GM23338 (cell line): ENCODE measurements around the gene GAREM1. TPM values are rescaled to one million over a fixed set of nuclear protein-coding genes. Genes with fewer than 3 reads are reported as not detected.

Experiments used
- ATAC-seq: fragments of 200-7000 bp; cut with Tn5 transposase; 3 replicates; pipeline ENCODE4 v1.9.1; 2020
- DNase-seq: peaks from one replicate; pipeline ENCODE4 v3.0.0-alpha.2; 2015; ENCODE audit warnings: low spot score
- H2AFZ ChIP-seq: fragments of 200-600 bp; sonication (generic); 2 replicates; pipeline ENCODE4 v1.8.0; 2016; ENCODE audit warnings: antibody characterized with exemption, mild to moderate bottlenecking, moderate library complexity
- H3F3A ChIP-seq: fragments of 200-600 bp; sonication (generic); replicated peaks from 2 replicates; pipeline ENCODE4 v1.8.0; 2017; ENCODE audit warnings: antibody characterized with exemption, mixed run types, low read depth
- H3K27ac ChIP-seq: fragments of 200-600 bp; sonication (generic); 2 replicates; pipeline ENCODE4 v1.6.1; 2016; ENCODE audit warnings: low read depth
- H3K27me3 ChIP-seq: fragments of 200-600 bp; sonication (generic); 2 replicates; pipeline ENCODE4 v1.8.0; 2016; ENCODE audit warnings: mild to moderate bottlenecking, mixed run types, moderate library complexity; ENCODE audit not compliant: insufficient read depth
- H3K36me3 ChIP-seq: fragments of 200-600 bp; sonication (generic); 2 replicates; pipeline ENCODE4 v1.8.0; 2016; ENCODE audit warnings: mild to moderate bottlenecking; ENCODE audit not compliant: insufficient read depth
- H3K4me1 ChIP-seq: fragments of 200-600 bp; sonication (generic); 2 replicates; pipeline ENCODE4 v1.8.0; 2016; ENCODE audit warnings: mild to moderate bottlenecking, moderate library complexity; ENCODE audit not compliant: insufficient read depth
- H3K4me2 ChIP-seq: fragments of 200-600 bp; sonication (generic); 2 replicates; pipeline ENCODE4 v1.7.1; 2017; ENCODE audit warnings: mixed run types
- H3K4me3 ChIP-seq: fragments of 200-600 bp; sonication (generic); 2 replicates; pipeline ENCODE4 v1.6.1; 2016; ENCODE audit warnings: mixed run types
- H3K79me2 ChIP-seq: fragments of 200-600 bp; sonication (generic); replicated peaks from 2 replicates; pipeline ENCODE4 v1.8.0; 2017; ENCODE audit warnings: mild to moderate bottlenecking; ENCODE audit not compliant: insufficient read depth
- H3K9me2 ChIP-seq: fragments of 200-600 bp; sonication (generic); 2 replicates; pipeline ENCODE4 v1.8.0; 2017; ENCODE audit not compliant: insufficient read depth
- H4K20me1 ChIP-seq: fragments of 200-600 bp; sonication (generic); replicated peaks from 2 replicates; pipeline ENCODE4 v1.8.0; 2017; ENCODE audit warnings: mild to moderate bottlenecking; ENCODE audit not compliant: insufficient read depth
- H3K27ac Mint-ChIP-seq: 2 replicates; pipeline ENCODE4 v1.8.0; 2020; ENCODE audit warnings: inconsistent platforms, mild to moderate bottlenecking, moderate library complexity, mixed read lengths
- H3K27me3 Mint-ChIP-seq: 3 replicates; pipeline ENCODE4 v1.8.0; 2022; ENCODE audit warnings: low read depth, mild to moderate bottlenecking, moderate library complexity, mixed read lengths, inconsistent platforms; ENCODE audit not compliant: insufficient read depth, poor library complexity
- H3K36me3 Mint-ChIP-seq: 3 replicates; pipeline ENCODE4 v1.8.0; 2021; ENCODE audit warnings: low read depth, mild to moderate bottlenecking, inconsistent platforms, moderate library complexity, mixed read lengths
- H3K4me1 Mint-ChIP-seq: 3 replicates; pipeline ENCODE4 v1.8.0; 2020; ENCODE audit warnings: mild to moderate bottlenecking, inconsistent platforms, mixed read lengths
- H3K4me3 Mint-ChIP-seq: 3 replicates; pipeline ENCODE4 v1.8.0; 2021; ENCODE audit warnings: moderate library complexity, mild to moderate bottlenecking, inconsistent platforms, mixed read lengths
- H3K9me3 Mint-ChIP-seq: 3 replicates; pipeline ENCODE4 v1.8.0; 2020; ENCODE audit warnings: moderate library complexity, mild to moderate bottlenecking, inconsistent platforms, mixed read lengths
- CREB1 ChIP-seq: fragments of 250-450 bp; sonication (Bioruptor Pico); IDR thresholded peaks from 2 replicates; pipeline ENCODE4 v1.5.0; 2020; ENCODE audit warnings: low read depth, mild to moderate bottlenecking, moderate library complexity
- EZH2 ChIP-seq: fragments of 200-600 bp; sonication (generic); IDR thresholded peaks from one replicate; pipeline ENCODE4 v1.8.0; 2017; ENCODE audit warnings: antibody characterized with exemption, mild to moderate bottlenecking, low read depth; ENCODE audit not compliant: unreplicated experiment
- EZH2phosphoT487 ChIP-seq: fragments of 200-600 bp; sonication (generic); IDR thresholded peaks from one replicate; pipeline ENCODE4 v1.8.1; 2018; ENCODE audit warnings: antibody characterized with exemption; ENCODE audit not compliant: unreplicated experiment
- JUNB ChIP-seq: IDR thresholded peaks from one replicate; pipeline ENCODE4 v1.6.1; 2016; ENCODE audit warnings: antibody characterized with exemption; ENCODE audit not compliant: unreplicated experiment
- NANOG ChIP-seq: IDR thresholded peaks from 2 replicates; pipeline ENCODE4 v1.6.1; 2016; ENCODE audit warnings: antibody characterized with exemption, borderline replicate concordance
- POLR2AphosphoS5 ChIP-seq: IDR thresholded peaks from 2 replicates; pipeline ENCODE4 v1.6.1; 2016; ENCODE audit warnings: antibody characterized with exemption, low read depth
- STAT1 ChIP-seq: IDR thresholded peaks from one replicate; pipeline ENCODE4 v1.6.1; 2016; ENCODE audit warnings: antibody characterized with exemption; ENCODE audit not compliant: unreplicated experiment
- ZNF114 ChIP-seq: fragments of 250-450 bp; sonication (Bioruptor Pico); IDR thresholded peaks from 2 replicates; pipeline ENCODE4 v1.5.0; 2020; ENCODE audit warnings: mild to moderate bottlenecking, moderate library complexity
- ZNF331 ChIP-seq: fragments of 250-450 bp; sonication (Bioruptor Pico); IDR thresholded peaks from 2 replicates; pipeline ENCODE4 v1.5.0; 2020; ENCODE audit warnings: low read depth, mild to moderate bottlenecking, moderate library complexity
- polyA plus RNA-seq: library from polyadenylated mRNA; unstranded; fragments of >200 nt; fragmentation: Nextera tagmentation; extraction: Ambion mirVana; gene quantifications from 2 replicates; pipeline ENCODE4 v1.2.1, GENCODE V29; 2016
- total RNA-seq: library from RNA; depleted of rRNA; stranded (reverse); fragments of >200 nt; shearing (Covaris generic); gene quantifications from 2 replicates; pipeline ENCODE4 v1.2.3, GENCODE V29; 2014
- TF ChIP-seq, protein P1 (sequence below): IDR thresholded peaks from 2 replicates; pipeline ENCODE4 v1.6.1; 2016; ENCODE audit warnings: antibody characterized with exemption
- TF ChIP-seq, protein P2 (sequence below): IDR thresholded peaks from one replicate; pipeline ENCODE4 v1.6.1; 2018; ENCODE audit warnings: antibody characterized with exemption; ENCODE audit not compliant: unreplicated experiment
- TF ChIP-seq, protein P3 (sequence below), 2 experiments: fragments of 200-600 bp in 1 of 2; sonication (generic) in 1 of 2; conservative IDR thresholded peaks; 2 replicates each; pipeline versions ENCODE4 v1.5.1 to v1.6.1; 2016 to 2017; ENCODE audit warnings: antibody characterized with exemption in 2 of 2, low read depth in 2 of 2, mild to moderate bottlenecking in 2 of 2, moderate library complexity in 1 of 2
- TF ChIP-seq, protein P4 (sequence below): fragments of 250-450 bp; sonication (Bioruptor Pico); IDR thresholded peaks from 2 replicates; pipeline ENCODE4 v1.5.0; 2020; ENCODE audit warnings: mild to moderate bottlenecking, moderate library complexity

The GAREM1 gene
- total and polyA plus RNA-seq, 2 experiments from 2014 or later = 2.7 to 6.0 TPM

DNA sequence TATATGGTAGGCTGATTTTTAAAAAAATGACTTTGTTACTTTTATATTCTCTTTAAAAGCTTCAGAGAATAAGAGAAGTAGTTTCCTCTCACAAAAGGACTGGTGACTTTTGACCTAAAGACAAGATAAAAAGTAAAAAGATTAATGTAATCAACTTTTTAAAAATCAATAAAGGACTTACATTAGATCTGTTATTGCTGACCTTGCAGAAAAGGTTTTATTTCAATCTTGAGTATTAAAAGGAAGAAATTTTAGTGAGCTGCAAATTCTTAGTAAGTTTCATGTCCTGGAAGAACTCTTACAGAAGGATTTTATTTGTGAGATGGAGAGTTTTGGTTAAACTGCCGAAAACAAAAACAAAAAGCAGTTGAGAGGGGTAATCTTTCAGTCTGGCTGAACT, 2.2 kb upstream of the GAREM1 start:
- H3K4me1 Mint-ChIP-seq = peaks cover 19% of the 10 kb centered on the region
- Histone ChIP-seq H3F3A (peaks cover 4% of the 10 kb centered on the region; the same call in 1 of the 2 replicates), H4K20me1 (peaks cover 10% of the 10 kb centered on the region; the same call in 1 of the 2 replicates), H3K4me3 (no peak overlapping the region), H3K27ac (no peak overlapping the region), H3K36me3 (no peaks in the 10 kb centered on the region), H3K27me3 (peaks cover 37% of the 10 kb centered on the region), H3K9me2 (no peaks in the 10 kb centered on the region), H3K79me2 (peaks cover 13% of the 10 kb centered on the region), H3K4me1 (peaks cover 20% of the 10 kb centered on the region), H2AFZ (no peak overlapping the region), H3K4me2 (no peak overlapping the region)
- no peak overlapping the region for H3K4me3 Mint-ChIP-seq
- DNase-seq (no peak), ATAC-seq (no peak)
- H3K27me3 Mint-ChIP-seq = peaks cover 17% of the 10 kb centered on the region
- H3K36me3 Mint-ChIP-seq = no peaks in the 10 kb centered on the region; the same call in 2 of the 3 replicates
- no peak overlapping the region for H3K27ac Mint-ChIP-seq
- H3K9me3 Mint-ChIP-seq = no peaks in the 10 kb centered on the region
- no peak for TF ChIP-seq ZNF114 (CRISPR knock-in tag)
- TF ChIP-seq CREB1 = no peak
- no peak for TF ChIP-seq ZNF331 (CRISPR knock-in tag)
- TF ChIP-seq STAT1 = no peak
- TF ChIP-seq JUNB = no peak
- TF ChIP-seq, protein P1, sequence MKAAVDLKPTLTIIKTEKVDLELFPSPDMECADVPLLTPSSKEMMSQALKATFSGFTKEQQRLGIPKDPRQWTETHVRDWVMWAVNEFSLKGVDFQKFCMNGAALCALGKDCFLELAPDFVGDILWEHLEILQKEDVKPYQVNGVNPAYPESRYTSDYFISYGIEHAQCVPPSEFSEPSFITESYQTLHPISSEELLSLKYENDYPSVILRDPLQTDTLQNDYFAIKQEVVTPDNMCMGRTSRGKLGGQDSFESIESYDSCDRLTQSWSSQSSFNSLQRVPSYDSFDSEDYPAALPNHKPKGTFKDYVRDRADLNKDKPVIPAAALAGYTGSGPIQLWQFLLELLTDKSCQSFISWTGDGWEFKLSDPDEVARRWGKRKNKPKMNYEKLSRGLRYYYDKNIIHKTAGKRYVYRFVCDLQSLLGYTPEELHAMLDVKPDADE = no peak
- TF ChIP-seq, protein P2, sequence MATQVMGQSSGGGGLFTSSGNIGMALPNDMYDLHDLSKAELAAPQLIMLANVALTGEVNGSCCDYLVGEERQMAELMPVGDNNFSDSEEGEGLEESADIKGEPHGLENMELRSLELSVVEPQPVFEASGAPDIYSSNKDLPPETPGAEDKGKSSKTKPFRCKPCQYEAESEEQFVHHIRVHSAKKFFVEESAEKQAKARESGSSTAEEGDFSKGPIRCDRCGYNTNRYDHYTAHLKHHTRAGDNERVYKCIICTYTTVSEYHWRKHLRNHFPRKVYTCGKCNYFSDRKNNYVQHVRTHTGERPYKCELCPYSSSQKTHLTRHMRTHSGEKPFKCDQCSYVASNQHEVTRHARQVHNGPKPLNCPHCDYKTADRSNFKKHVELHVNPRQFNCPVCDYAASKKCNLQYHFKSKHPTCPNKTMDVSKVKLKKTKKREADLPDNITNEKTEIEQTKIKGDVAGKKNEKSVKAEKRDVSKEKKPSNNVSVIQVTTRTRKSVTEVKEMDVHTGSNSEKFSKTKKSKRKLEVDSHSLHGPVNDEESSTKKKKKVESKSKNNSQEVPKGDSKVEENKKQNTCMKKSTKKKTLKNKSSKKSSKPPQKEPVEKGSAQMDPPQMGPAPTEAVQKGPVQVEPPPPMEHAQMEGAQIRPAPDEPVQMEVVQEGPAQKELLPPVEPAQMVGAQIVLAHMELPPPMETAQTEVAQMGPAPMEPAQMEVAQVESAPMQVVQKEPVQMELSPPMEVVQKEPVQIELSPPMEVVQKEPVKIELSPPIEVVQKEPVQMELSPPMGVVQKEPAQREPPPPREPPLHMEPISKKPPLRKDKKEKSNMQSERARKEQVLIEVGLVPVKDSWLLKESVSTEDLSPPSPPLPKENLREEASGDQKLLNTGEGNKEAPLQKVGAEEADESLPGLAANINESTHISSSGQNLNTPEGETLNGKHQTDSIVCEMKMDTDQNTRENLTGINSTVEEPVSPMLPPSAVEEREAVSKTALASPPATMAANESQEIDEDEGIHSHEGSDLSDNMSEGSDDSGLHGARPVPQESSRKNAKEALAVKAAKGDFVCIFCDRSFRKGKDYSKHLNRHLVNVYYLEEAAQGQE = no peak
- TF ChIP-seq NANOG = no peak
- TF ChIP-seq EZH2 = no peak
- TF ChIP-seq POLR2AphosphoS5 = no peak
- TF ChIP-seq, protein P3, sequence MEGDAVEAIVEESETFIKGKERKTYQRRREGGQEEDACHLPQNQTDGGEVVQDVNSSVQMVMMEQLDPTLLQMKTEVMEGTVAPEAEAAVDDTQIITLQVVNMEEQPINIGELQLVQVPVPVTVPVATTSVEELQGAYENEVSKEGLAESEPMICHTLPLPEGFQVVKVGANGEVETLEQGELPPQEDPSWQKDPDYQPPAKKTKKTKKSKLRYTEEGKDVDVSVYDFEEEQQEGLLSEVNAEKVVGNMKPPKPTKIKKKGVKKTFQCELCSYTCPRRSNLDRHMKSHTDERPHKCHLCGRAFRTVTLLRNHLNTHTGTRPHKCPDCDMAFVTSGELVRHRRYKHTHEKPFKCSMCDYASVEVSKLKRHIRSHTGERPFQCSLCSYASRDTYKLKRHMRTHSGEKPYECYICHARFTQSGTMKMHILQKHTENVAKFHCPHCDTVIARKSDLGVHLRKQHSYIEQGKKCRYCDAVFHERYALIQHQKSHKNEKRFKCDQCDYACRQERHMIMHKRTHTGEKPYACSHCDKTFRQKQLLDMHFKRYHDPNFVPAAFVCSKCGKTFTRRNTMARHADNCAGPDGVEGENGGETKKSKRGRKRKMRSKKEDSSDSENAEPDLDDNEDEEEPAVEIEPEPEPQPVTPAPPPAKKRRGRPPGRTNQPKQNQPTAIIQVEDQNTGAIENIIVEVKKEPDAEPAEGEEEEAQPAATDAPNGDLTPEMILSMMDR (conservative IDR thresholded peaks at IDR 0.05; ENCODE audit: low read depth in 2 of 2) = no peak
- TF ChIP-seq, protein P4, sequence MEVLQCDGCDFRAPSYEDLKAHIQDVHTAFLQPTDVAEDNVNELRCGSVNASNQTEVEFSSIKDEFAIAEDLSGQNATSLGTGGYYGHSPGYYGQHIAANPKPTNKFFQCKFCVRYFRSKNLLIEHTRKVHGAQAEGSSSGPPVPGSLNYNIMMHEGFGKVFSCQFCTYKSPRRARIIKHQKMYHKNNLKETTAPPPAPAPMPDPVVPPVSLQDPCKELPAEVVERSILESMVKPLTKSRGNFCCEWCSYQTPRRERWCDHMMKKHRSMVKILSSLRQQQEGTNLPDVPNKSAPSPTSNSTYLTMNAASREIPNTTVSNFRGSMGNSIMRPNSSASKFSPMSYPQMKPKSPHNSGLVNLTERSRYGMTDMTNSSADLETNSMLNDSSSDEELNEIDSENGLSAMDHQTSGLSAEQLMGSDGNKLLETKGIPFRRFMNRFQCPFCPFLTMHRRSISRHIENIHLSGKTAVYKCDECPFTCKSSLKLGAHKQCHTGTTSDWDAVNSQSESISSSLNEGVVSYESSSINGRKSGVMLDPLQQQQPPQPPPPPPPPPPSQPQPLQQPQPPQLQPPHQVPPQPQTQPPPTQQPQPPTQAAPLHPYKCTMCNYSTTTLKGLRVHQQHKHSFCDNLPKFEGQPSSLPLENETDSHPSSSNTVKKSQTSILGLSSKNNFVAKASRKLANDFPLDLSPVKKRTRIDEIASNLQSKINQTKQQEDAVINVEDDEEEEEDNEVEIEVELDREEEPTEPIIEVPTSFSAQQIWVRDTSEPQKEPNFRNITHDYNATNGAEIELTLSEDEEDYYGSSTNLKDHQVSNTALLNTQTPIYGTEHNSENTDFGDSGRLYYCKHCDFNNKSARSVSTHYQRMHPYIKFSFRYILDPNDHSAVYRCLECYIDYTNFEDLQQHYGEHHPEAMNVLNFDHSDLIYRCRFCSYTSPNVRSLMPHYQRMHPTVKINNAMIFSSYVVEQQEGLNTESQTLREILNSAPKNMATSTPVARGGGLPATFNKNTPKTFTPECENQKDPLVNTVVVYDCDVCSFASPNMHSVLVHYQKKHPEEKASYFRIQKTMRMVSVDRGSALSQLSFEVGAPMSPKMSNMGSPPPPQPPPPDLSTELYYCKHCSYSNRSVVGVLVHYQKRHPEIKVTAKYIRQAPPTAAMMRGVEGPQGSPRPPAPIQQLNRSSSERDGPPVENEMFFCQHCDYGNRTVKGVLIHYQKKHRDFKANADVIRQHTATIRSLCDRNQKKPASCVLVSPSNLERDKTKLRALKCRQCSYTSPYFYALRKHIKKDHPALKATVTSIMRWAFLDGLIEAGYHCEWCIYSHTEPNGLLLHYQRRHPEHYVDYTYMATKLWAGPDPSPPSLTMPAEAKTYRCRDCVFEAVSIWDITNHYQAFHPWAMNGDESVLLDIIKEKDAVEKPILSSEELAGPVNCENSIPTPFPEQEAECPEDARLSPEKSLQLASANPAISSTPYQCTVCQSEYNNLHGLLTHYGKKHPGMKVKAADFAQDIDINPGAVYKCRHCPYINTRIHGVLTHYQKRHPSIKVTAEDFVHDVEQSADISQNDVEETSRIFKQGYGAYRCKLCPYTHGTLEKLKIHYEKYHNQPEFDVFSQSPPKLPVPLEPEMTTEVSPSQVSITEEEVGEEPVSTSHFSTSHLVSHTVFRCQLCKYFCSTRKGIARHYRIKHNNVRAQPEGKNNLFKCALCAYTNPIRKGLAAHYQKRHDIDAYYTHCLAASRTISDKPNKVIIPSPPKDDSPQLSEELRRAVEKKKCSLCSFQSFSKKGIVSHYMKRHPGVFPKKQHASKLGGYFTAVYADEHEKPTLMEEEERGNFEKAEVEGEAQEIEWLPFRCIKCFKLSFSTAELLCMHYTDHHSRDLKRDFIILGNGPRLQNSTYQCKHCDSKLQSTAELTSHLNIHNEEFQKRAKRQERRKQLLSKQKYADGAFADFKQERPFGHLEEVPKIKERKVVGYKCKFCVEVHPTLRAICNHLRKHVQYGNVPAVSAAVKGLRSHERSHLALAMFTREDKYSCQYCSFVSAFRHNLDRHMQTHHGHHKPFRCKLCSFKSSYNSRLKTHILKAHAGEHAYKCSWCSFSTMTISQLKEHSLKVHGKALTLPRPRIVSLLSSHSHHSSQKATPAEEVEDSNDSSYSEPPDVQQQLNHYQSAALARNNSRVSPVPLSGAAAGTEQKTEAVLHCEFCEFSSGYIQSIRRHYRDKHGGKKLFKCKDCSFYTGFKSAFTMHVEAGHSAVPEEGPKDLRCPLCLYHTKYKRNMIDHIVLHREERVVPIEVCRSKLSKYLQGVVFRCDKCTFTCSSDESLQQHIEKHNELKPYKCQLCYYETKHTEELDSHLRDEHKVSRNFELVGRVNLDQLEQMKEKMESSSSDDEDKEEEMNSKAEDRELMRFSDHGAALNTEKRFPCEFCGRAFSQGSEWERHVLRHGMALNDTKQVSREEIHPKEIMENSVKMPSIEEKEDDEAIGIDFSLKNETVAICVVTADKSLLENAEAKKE (CRISPR knock-in tag) = no peak
- no peak for TF ChIP-seq EZH2phosphoT487
